ENCODE results near the gene TBXAS1.
"Not testable (repeated sequence)": the region's sequence is repeated elsewhere in the genome, so short reads cannot be mapped to it uniquely, and the experiment has no call there.

The TBXAS1 gene

DNA sequence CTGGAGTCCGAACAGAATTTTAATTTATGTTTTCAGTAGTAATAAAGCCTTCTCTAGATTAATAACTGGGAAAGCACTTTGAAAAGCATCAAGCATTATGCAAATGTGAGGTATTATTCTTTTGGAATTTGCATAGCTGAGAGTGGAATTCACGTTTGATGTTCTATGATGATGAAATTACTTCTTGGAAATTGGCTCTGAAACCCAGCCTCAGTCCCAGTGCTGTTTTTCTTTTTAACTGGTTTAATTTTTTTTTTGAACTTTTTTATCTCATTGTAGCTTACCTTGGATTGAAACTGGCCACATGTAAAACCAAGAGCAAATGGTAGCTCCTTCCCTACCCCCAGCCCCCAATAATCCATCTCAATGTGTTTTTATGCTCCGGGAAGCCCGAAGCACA, 1.2 kb downstream of the TBXAS1 start:
- in situ Hi-C loops (cut with HindIII; ENCODE audit: low sequenced_read_pairs): no loop called here
- H3K4me3 ChIP-seq (ENCODE audit: low read depth, low read length): no peak overlapping the region
- no peak for DNase-seq (ENCODE audit: low read depth, low spot score)
- TF ChIP-seq CTCF (IDR thresholded peaks at IDR 0.05; ENCODE audit: low read depth, low read length): no peak

- TF ChIP-seq CTCF (IDR thresholded peaks at IDR 0.05; ENCODE audit: low read depth, low read length): no peak
- no peak for DNase-seq (ENCODE audit: low read depth, low spot score)
- no peak overlapping the region for H3K4me3 ChIP-seq (ENCODE audit: low read depth, low read length)
- in situ Hi-C loops (cut with HindIII; ENCODE audit: low sequenced_read_pairs): no loop called here
Measured at GRCh38 chr7:139830782-139831501, 1.9 kb downstream of the TBXAS1 start.

- in situ Hi-C loops (cut with HindIII; ENCODE audit: low sequenced_read_pairs); DNase-seq (ENCODE audit: low read depth, low spot score); H3K4me3 ChIP-seq (ENCODE audit: low read depth, low read length): not testable (repeated sequence)
Measured at GRCh38 chr7:139835848-139836247, 6.8 kb downstream of the TBXAS1 start.

GRCh38 chr7:139837291-139837690, 8.2 kb downstream of the TBXAS1 start:
- in situ Hi-C loops (cut with HindIII; ENCODE audit: low sequenced_read_pairs): not testable (repeated sequence)

DNA sequence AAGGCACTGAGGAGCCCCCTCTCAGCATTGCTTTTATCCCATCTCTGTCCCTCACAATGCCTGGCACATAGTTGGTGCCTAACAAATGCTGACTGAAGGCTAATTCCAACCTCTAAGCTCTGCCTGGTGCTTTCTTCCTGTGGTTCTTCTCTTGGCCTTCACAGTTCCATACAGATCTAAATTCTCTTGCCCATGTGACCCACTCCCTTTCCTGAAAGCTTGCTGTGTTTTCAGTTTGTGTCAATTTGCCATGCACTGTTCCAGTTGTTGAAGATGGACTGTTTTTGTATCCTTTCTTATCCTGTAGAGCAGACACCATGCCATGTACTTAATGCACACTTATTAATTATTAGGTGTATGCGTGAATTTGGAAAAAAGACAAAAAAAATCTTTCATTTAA, 9.2 kb downstream of the TBXAS1 start:
- in situ Hi-C loops (cut with HindIII; ENCODE audit: low sequenced_read_pairs): no loop called here
- no peak for DNase-seq (ENCODE audit: low read depth, low spot score)
- no peak for TF ChIP-seq CTCF (IDR thresholded peaks at IDR 0.05; ENCODE audit: low read depth, low read length)
- no peak overlapping the region for H3K4me3 ChIP-seq (ENCODE audit: low read depth, low read length)

More at GRCh38 chr7:139837291-139837690, 8.2 kb downstream of the TBXAS1 start:
- not testable (repeated sequence) for H3K4me3 ChIP-seq (ENCODE audit: low read depth, low read length); DNase-seq (ENCODE audit: low read depth, low spot score)

DNA sequence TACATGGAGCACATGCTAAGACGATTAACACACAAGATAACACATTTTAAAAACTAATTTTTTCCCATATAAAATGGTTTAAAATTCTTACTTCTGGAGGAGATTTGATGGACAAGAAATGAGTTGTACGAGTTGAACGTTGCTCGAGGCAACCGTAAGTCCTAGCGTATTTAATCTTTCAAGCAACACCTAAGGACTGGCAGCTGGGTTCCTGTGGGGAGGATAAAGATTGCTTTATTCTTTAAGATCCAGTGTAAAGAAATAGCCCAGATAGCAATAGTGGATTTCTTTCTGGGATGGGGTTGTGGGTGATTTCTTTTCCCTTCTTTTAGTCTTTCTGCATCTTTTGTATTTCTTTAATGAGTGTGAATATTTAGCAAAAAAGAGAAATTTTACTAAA, 9.8 kb downstream of the TBXAS1 start:
- TF ChIP-seq CTCF (IDR thresholded peaks at IDR 0.05; ENCODE audit: low read depth, low read length): no peak
- in situ Hi-C loops (cut with HindIII; ENCODE audit: low sequenced_read_pairs): no loop called here
- no peak for DNase-seq (ENCODE audit: low read depth, low spot score)
- H3K4me3 ChIP-seq (ENCODE audit: low read depth, low read length): no peak overlapping the region

DNA sequence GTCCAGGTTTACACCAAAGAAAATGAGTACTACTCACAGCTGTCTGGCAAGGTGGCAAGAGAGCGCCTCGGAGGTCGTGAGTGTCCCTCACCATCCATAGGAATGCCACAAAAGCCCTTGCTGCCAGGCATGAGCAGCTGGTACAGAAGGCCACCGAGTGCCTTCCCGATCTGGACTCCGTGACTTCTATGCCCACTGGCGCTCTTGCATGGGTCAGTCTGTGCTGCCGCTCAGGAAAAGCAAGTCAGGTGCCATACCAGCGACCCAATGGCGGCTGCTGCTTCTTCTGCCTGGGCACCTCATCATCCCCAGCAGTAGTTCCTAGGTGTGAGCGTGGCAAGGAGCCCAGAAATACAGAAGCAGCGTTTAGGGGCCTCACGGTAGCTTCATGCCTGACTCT, 11.7 kb downstream of the TBXAS1 start:
- in situ Hi-C loops (cut with HindIII; ENCODE audit: low sequenced_read_pairs): no loop called here
- no peak overlapping the region for H3K4me3 ChIP-seq (ENCODE audit: low read depth, low read length)
- no peak for DNase-seq (ENCODE audit: low read depth, low spot score)
- no peak for TF ChIP-seq CTCF (IDR thresholded peaks at IDR 0.05; ENCODE audit: low read depth, low read length)

All from astrocyte of the spinal cord (primary cell).